Eye (tissue), 1 donor: ENCODE results near the gene AADACL4.
"Not testable (repeated sequence)": the region's sequence is repeated elsewhere in the genome, so short reads cannot be mapped to it uniquely, and the experiment has no call there.

Experiments
- DNase-seq: peaks from one replicate; pipeline ENCODE4 v3.0.0-alpha.2; 2015

AADACL4 gene

GRCh38 chr1:12658531-12659453, 14.9 kb downstream of the AADACL4 start:
- DNase-seq: peak; percentile 94

- DNase-seq: no peak
Observed at GRCh38 chr1:12661606-12662219, 17.8 kb downstream of the AADACL4 start.

GRCh38 chr1:12662556-12662955, 18.7 kb downstream of the AADACL4 start:
- no peak for DNase-seq

- DNase-seq: no peak
Observed at GRCh38 chr1:12665511-12665910, 21.6 kb downstream of the AADACL4 start.

- no peak for DNase-seq
Observed at GRCh38 chr1:12666141-12666735, 22.4 kb downstream of the AADACL4 start.

- DNase-seq: no peak
Observed at GRCh38 chr1:12669529-12670068, 25.7 kb downstream of the AADACL4 start.

- DNase-seq: no peak
Observed at GRCh38 chr1:12674358-12674757, 30.5 kb downstream of the AADACL4 start.

- not testable (repeated sequence) for DNase-seq
Observed at GRCh38 chr1:12676122-12676521, 32.2 kb downstream of the AADACL4 start.

GRCh38 chr1:12677565-12677964, 33.7 kb downstream of the AADACL4 start:
- no peak for DNase-seq

GRCh38 chr1:12678350-12678749, 34.5 kb downstream of the AADACL4 start:
- no peak for DNase-seq

- no peak for DNase-seq
Observed at GRCh38 chr1:12678820-12679219, 34.9 kb downstream of the AADACL4 start.

- DNase-seq: no peak
Observed at GRCh38 chr1:12690156-12690555, 46.3 kb downstream of the AADACL4 start.

GRCh38 chr1:12692967-12693782, 49.3 kb downstream of the AADACL4 start:
- DNase-seq: no peak

- DNase-seq: no peak
Observed at GRCh38 chr1:12696658-12697057, 52.8 kb downstream of the AADACL4 start.

GRCh38 chr1:12697397-12697796, 53.5 kb downstream of the AADACL4 start:
- DNase-seq: no peak

GRCh38 chr1:12703821-12704451, 60.1 kb downstream of the AADACL4 start:
- DNase-seq: no peak

GRCh38 chr1:12706061-12706460, 62.2 kb downstream of the AADACL4 start:
- DNase-seq: no peak

GRCh38 chr1:12708396-12709090, 64.7 kb downstream of the AADACL4 start:
- DNase-seq: no peak

- no peak for DNase-seq
Observed at GRCh38 chr1:12709091-12709491, 65.2 kb downstream of the AADACL4 start.

- no peak for DNase-seq
Observed at GRCh38 chr1:12709696-12710095, 65.8 kb downstream of the AADACL4 start.

- no peak for DNase-seq
Observed at GRCh38 chr1:12711536-12711935, 67.7 kb downstream of the AADACL4 start.

GRCh38 chr1:12712076-12712475, 68.2 kb downstream of the AADACL4 start:
- no peak for DNase-seq
